GM10266 (cell line): ENCODE results near the gene KBTBD12.

Experiments used
- DNase-seq: peaks from one replicate; pipeline ENCODE4 v3.0.0; 2012; ENCODE audit errors: extremely low spot score
- CTCF ChIP-seq: IDR thresholded peaks from 2 replicates; pipeline ENCODE4 v1.5.1; 2012; ENCODE audit warnings: mild to moderate bottlenecking, low read depth; ENCODE audit not compliant: control insufficient read depth, insufficient read depth; ENCODE audit errors: missing control alignments

Gene KBTBD12

GRCh38 chr3:127914584-127914983 is 448 bp upstream of the KBTBD12 start:
- no peak for DNase-seq
- no peak for TF ChIP-seq CTCF

DNA sequence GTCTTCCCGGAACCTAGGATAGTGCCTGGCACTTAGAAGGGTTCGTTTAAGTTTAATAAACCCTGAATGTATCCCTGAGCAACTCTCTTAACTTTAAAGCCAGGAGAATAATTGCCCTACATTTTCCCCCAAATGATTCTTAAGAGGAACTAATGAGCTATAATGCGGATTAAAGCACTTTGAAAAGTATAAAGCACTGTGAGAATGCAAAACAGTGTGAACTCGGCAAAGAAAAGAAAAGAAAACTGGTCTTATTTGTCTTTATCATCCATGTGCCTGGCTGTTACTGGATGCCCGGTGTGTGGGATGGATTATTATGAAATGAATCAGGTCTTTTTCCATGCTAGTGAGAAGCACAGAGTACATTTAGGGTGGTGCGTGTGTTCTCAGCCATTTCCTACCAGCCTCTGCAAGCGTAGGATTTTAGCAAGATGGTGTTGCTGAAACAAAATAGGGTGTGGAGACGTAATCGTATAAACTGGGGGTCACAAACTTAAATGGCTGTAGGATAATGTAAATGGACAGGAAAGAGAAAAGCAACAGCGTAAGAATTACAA is 983 bp downstream of the KBTBD12 start:
- no peak for TF ChIP-seq CTCF
- no peak for DNase-seq

DNA sequence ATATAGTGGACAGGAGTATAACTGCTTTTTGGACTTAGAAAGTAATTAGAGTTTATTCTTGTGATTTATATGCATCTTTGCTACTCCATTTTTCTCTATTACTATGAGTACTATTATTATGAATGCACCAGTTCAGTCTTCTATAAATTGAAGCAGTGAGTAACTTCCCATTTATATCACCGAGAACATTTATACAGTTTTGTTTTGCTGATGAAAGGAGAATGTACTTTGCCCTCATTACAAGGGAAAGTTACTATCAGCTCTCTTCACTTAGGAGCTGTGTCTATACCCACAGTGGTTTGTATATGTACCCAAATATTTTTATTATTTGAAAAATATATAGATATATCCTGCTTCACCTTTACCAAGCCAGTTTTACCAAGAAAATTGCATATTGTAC is 5.7 kb downstream of the KBTBD12 start:
- no peak for DNase-seq

GRCh38 chr3:127923611-127924010 is 8.6 kb downstream of the KBTBD12 start:
- DNase-seq: no peak
- no peak for TF ChIP-seq CTCF

More for the DNA sequence above, 5.7 kb downstream of the KBTBD12 start:
- TF ChIP-seq CTCF: no peak

DNA sequence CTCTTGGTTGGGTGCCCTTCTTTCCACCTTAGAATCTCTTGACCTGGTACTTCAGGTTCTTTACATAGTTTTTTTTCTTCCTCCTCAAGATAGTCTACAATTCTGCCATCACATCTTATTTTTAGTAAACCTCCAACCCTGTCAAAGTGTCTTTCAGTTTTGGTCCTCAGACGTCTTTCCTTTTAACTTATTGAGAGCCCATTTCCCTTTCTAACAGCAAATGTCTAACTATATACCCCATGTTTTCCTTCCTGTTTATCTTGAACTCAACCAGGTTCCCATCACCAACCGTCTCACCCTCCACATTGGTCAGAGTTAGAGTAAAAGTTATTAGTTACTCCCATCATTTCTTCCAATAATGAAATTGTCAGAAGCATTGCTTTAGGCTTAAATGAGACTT is 10.4 kb downstream of the KBTBD12 start:
- DNase-seq: no peak
- TF ChIP-seq CTCF: no peak

GRCh38 chr3:127927829-127928604 is 13.0 kb downstream of the KBTBD12 start:
- no peak for TF ChIP-seq CTCF
- DNase-seq: no peak

GRCh38 chr3:127929818-127930413 is 14.9 kb downstream of the KBTBD12 start:
- DNase-seq: no peak
- TF ChIP-seq CTCF: no peak
